DOHH2 (cell line): Measurements from ENCODE around the gene TANGO2.

ENCODE experiments used
- H3F3A ChIP-seq: fragments of 200-600 bp; sonication (generic), shearing (Covaris generic); 2 replicates; pipeline ENCODE4 v1.6.0; 2016; ENCODE audit warnings: antibody characterized with exemption, mild to moderate bottlenecking; ENCODE audit not compliant: control insufficient read depth, insufficient read depth
- H3K27ac ChIP-seq: fragments of 200-600 bp; sonication (generic); 2 replicates; pipeline ENCODE4 v1.5.1; 2014; ENCODE audit warnings: low read depth, mild to moderate bottlenecking, low read length, moderate library complexity
- H3K27me3 ChIP-seq: fragments of 200-600 bp; sonication (generic); 2 replicates; pipeline ENCODE4 v1.6.1; 2014; ENCODE audit warnings: mild to moderate bottlenecking, low read length, mixed read lengths; ENCODE audit not compliant: control insufficient read depth
- H3K36me3 ChIP-seq: fragments of 200-600 bp; sonication (generic); 2 replicates; pipeline ENCODE4 v1.6.1; 2014; ENCODE audit warnings: mild to moderate bottlenecking, low read length, moderate library complexity, mixed read lengths; ENCODE audit not compliant: control insufficient read depth
- H3K4me1 ChIP-seq: fragments of 200-600 bp; sonication (generic); 2 replicates; pipeline ENCODE4 v1.6.1; 2014; ENCODE audit warnings: mild to moderate bottlenecking, low read length, mixed read lengths; ENCODE audit not compliant: control insufficient read depth
- H3K4me2 ChIP-seq: fragments of 200-600 bp; sonication (generic); 2 replicates; pipeline ENCODE4 v1.6.0; 2014; ENCODE audit warnings: mild to moderate bottlenecking, low read length, moderate library complexity
- H3K4me3 ChIP-seq: fragments of 200-600 bp; sonication (generic); 2 replicates; pipeline ENCODE4 v1.5.1; 2014; ENCODE audit warnings: mild to moderate bottlenecking, low read length, mixed read lengths
- H3K79me2 ChIP-seq: fragments of 200-600 bp; sonication (generic); 2 replicates; pipeline ENCODE4 v1.6.1; 2014; ENCODE audit warnings: mild to moderate bottlenecking, low read length, mixed read lengths; ENCODE audit not compliant: control insufficient read depth
- H3K9me2 ChIP-seq: fragments of 200-600 bp; sonication (generic); replicated peaks from 2 replicates; pipeline ENCODE4 v1.6.1; 2014; ENCODE audit warnings: mild to moderate bottlenecking, low read length, mixed read lengths; ENCODE audit not compliant: control insufficient read depth
- H3K9me3 ChIP-seq: fragments of 200-600 bp; sonication (generic); 2 replicates; pipeline ENCODE4 v1.6.1; 2014; ENCODE audit warnings: antibody characterized with exemption, low read length, mixed read lengths; ENCODE audit not compliant: control insufficient read depth, insufficient read depth
- H4K20me1 ChIP-seq: fragments of 200-600 bp; sonication (generic); 2 replicates; pipeline ENCODE4 v1.6.0; 2014; ENCODE audit warnings: low read depth, mild to moderate bottlenecking, antibody characterized with exemption, low read length, moderate library complexity; ENCODE audit not compliant: control insufficient read depth, insufficient read depth
- CTCF ChIP-seq: fragments of 200-600 bp; sonication (generic); IDR thresholded peaks from one replicate; pipeline ENCODE4 v1.5.1; 2014; ENCODE audit warnings: antibody characterized with exemption, mild to moderate bottlenecking, low read depth, low read length; ENCODE audit not compliant: poor library complexity, severe bottlenecking
- EZH2phosphoT487 ChIP-seq: fragments of 200-600 bp; sonication (generic); IDR thresholded peaks from 2 replicates; pipeline ENCODE4 v1.6.1; 2017; ENCODE audit warnings: borderline replicate concordance, mild to moderate bottlenecking, antibody characterized with exemption, low read length, moderate library complexity, mixed read lengths

Gene TANGO2

GRCh38 chr22:20015187-20015625 is 5.7 kb upstream of the TANGO2 start:
- Histone ChIP-seq H3K4me3 (no peak overlapping the region), H3F3A (no peaks in the 10 kb centered on the region), H3K4me1 (peaks cover 15% of the 10 kb centered on the region), H3K27me3 (peaks cover 37% of the 10 kb centered on the region), H4K20me1 (no peaks in the 10 kb centered on the region), H3K9me3 (no peaks in the 10 kb centered on the region), H3K27ac (no peak overlapping the region), H3K79me2 (no peaks in the 10 kb centered on the region), H3K9me2 (no peaks in the 10 kb centered on the region), H3K36me3 (no peaks in the 10 kb centered on the region), H3K4me2 (no peak overlapping the region)
- TF ChIP-seq CTCF = no peak

- no peaks in the 10 kb centered on the region for H3K9me3 ChIP-seq
Observed at GRCh38 chr22:20015971-20016733, 4.8 kb upstream of the TANGO2 start.

DNA sequence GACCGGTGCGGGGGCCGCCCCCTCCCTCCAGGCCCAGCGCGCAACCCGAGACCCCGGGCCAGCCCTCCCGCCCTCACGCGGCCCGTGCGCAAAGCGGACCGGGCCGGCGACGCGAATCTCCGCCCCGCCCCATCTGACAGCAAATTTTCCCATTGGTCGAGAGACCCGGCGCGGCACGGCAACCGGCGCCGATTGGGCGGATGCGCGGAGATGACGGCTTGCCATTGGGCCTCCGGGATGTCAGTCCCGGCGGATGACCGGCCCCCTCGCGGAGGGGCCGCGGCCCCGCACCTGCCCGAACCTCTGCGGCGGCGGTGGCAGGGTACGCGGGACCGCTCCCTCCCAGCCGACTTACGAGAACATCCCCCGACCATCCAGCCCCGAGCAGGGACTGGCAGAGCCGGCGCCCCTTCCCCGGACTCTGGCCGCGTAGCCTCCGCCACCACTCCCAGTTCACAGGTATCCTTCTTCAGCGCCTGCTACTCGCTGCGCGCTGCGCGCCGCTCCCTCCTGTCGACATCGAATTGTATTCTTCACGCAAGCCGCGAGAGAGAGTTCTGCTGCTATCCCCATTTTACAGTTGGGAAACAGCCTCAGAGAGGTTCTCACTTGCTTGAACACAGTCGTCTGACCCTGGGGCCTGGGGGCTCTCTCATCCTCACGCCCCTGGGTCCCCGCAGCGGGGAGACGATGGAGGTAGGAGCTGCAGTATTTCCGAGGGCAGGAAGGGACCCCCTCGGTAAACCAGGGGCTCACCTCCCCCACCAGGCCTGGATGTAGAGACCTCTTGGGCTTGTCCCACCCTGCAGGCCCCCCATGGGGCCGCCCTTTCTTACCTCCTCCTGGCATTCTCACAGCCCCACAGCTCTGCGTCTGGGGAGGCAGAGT is 3.9 kb upstream of the TANGO2 start, which contains the start of gene ARVCF:
TSS of gene ARVCF (minus strand) at position 90 of the 888 bp plus-strand sequence. CDS start 26,029 bp downstream, outside the sequence.
- peak within 1 kb of the TSS; percentile 81 for H3K4me3 ChIP-seq
- 0 out of 2 replicates have a peak, but pooled peaks cover under 1% of the 10 kb centered on the region for H4K20me1 ChIP-seq
- H3K4me1 ChIP-seq = peaks cover 24% of the 10 kb centered on the region
- no peak for TF ChIP-seq EZH2phosphoT487
- TF ChIP-seq CTCF = no peak
- H3K36me3 ChIP-seq = peaks cover 4% of the 10 kb centered on the region; the same call in 1 of the 2 replicates
- no peaks in the 10 kb centered on the region for H3F3A ChIP-seq
- H3K27me3 ChIP-seq = peaks cover 37% of the 10 kb centered on the region
- H3K9me2 ChIP-seq = no peaks in the 10 kb centered on the region
- no peak within 1 kb of the TSS for H3K27ac ChIP-seq
- H3K79me2 ChIP-seq = peaks cover 10% of the 10 kb centered on the region
- no peaks in the 10 kb centered on the region for H3K9me3 ChIP-seq
- H3K4me2 ChIP-seq = peak within 1 kb of the TSS; percentile 78

More at GRCh38 chr22:20015971-20016733, 4.8 kb upstream of the TANGO2 start:
- H3K4me1 ChIP-seq = peaks cover 20% of the 10 kb centered on the region
- H3K27ac ChIP-seq = no peak overlapping the region
- no peaks in the 10 kb centered on the region for H3F3A ChIP-seq
- H4K20me1 ChIP-seq = no peaks in the 10 kb centered on the region
- H3K4me2 ChIP-seq = peak overlapping the region; percentile 78
- H3K79me2 ChIP-seq = peaks cover 2% of the 10 kb centered on the region
- H3K4me3 ChIP-seq = peak overlapping the region; percentile 81
- H3K36me3 ChIP-seq = peaks cover 2% of the 10 kb centered on the region; the same call in 1 of the 2 replicates
- peaks cover 37% of the 10 kb centered on the region for H3K27me3 ChIP-seq
- no peak for TF ChIP-seq CTCF
- peak; percentile 83; the same call in 1 of the 2 replicates for TF ChIP-seq EZH2phosphoT487
- no peaks in the 10 kb centered on the region for H3K9me2 ChIP-seq
